ENCODE data around the gene NUP93.

GRCh38 chr16:56684256-56684925 lies 45.5 kb upstream of the NUP93 start:
- TF ChIP-seq CTCF (IDR thresholded peaks at IDR 0.05) (no peak), POLR2A (IDR thresholded peaks at IDR 0.05) (no peak)
